Measurements from ENCODE around the gene CBLB. TPM values are rescaled to one million over a fixed set of nuclear protein-coding genes. Genes with fewer than 3 reads are reported as not detected.

Gene CBLB
- total RNA-seq, 1 experiment from 2014 or later: 8.6 TPM

- BruUV-seq (replicated peaks): no TSS peak
Measured at GRCh38 chr3:105787453-105787852, 81.4 kb downstream of the CBLB start.

GRCh38 chr3:105786990-105787389, 81.8 kb downstream of the CBLB start:
- CTCF ChIA-PET: no interaction called here
- DNase-seq (ENCODE audit: low read depth, low spot score) (no peak), ATAC-seq (no peak)
- POLR2A ChIA-PET: no interaction called here
- Histone ChIP-seq H3K4me3 (ENCODE audit: low read depth in 2 of 2, low read length in 2 of 2) (no peak overlapping the region), H3K36me3 (ENCODE audit: control insufficient read depth, insufficient read depth, low read length) (no peaks in the 10 kb centered on the region), H3K4me1 (ENCODE audit: control insufficient read depth, insufficient read depth, low read length) (no peaks in the 10 kb centered on the region), H3K27ac (ENCODE audit: low read length) (no peak overlapping the region), H3K9me3 (ENCODE audit: control insufficient read depth, insufficient read depth, low read depth, low read length) (no peaks in the 10 kb centered on the region), H3K27me3 (ENCODE audit: control insufficient read depth, insufficient read depth, low read length) (no peaks in the 10 kb centered on the region)
- BruUV-seq (replicated peaks): no TSS peak
- in situ Hi-C loops (cut with HindIII; ENCODE audit: low pct_unique_long_range_greater_than_20kb, low sequenced_read_pairs) (no loop called here), intact Hi-C loops (cut with micrococcal nuclease; ENCODE audit: unreplicated experiment) (no loop called here)
- no peak for TF ChIP-seq SIN3A (IDR thresholded peaks at IDR 0.05; ENCODE audit: borderline replicate concordance, insufficient read depth, low read depth, low read length)
- TF ChIP-seq, protein P1, sequence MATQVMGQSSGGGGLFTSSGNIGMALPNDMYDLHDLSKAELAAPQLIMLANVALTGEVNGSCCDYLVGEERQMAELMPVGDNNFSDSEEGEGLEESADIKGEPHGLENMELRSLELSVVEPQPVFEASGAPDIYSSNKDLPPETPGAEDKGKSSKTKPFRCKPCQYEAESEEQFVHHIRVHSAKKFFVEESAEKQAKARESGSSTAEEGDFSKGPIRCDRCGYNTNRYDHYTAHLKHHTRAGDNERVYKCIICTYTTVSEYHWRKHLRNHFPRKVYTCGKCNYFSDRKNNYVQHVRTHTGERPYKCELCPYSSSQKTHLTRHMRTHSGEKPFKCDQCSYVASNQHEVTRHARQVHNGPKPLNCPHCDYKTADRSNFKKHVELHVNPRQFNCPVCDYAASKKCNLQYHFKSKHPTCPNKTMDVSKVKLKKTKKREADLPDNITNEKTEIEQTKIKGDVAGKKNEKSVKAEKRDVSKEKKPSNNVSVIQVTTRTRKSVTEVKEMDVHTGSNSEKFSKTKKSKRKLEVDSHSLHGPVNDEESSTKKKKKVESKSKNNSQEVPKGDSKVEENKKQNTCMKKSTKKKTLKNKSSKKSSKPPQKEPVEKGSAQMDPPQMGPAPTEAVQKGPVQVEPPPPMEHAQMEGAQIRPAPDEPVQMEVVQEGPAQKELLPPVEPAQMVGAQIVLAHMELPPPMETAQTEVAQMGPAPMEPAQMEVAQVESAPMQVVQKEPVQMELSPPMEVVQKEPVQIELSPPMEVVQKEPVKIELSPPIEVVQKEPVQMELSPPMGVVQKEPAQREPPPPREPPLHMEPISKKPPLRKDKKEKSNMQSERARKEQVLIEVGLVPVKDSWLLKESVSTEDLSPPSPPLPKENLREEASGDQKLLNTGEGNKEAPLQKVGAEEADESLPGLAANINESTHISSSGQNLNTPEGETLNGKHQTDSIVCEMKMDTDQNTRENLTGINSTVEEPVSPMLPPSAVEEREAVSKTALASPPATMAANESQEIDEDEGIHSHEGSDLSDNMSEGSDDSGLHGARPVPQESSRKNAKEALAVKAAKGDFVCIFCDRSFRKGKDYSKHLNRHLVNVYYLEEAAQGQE (IDR thresholded peaks at IDR 0.05; ENCODE audit: insufficient read depth in 1 of 2, low read depth in 2 of 2, low read length in 1 of 2): no peak
- TF ChIP-seq CTCF (IDR thresholded peaks at IDR 0.05): no peak
- no peak for TF ChIP-seq POLR2AphosphoS5 (IDR thresholded peaks at IDR 0.05; ENCODE audit: low read depth, low read length)
- no peak for TF ChIP-seq TCF7L2 (IDR thresholded peaks at IDR 0.05; ENCODE audit: low read depth, low read length)

More at GRCh38 chr3:105787453-105787852, 81.4 kb downstream of the CBLB start:
- Histone ChIP-seq H3K27ac (ENCODE audit: low read length) (no peak overlapping the region), H3K4me1 (ENCODE audit: control insufficient read depth, insufficient read depth, low read length) (no peaks in the 10 kb centered on the region), H3K9me3 (ENCODE audit: control insufficient read depth, insufficient read depth, low read depth, low read length) (no peaks in the 10 kb centered on the region), H3K36me3 (ENCODE audit: control insufficient read depth, insufficient read depth, low read length) (no peaks in the 10 kb centered on the region), H3K27me3 (ENCODE audit: control insufficient read depth, insufficient read depth, low read length) (no peaks in the 10 kb centered on the region), H3K4me3 (ENCODE audit: low read depth in 2 of 2, low read length in 2 of 2) (no peak overlapping the region)
- ATAC-seq: no peak
- POLR2A ChIA-PET: no interaction called here
- no peak for DNase-seq (ENCODE audit: low read depth, low spot score)
- intact Hi-C loops (cut with micrococcal nuclease; ENCODE audit: unreplicated experiment): no loop called here
- in situ Hi-C loops (cut with HindIII; ENCODE audit: low pct_unique_long_range_greater_than_20kb, low sequenced_read_pairs): no loop called here
- CTCF ChIA-PET: no interaction called here
- TF ChIP-seq, protein P1 (IDR thresholded peaks at IDR 0.05; ENCODE audit: insufficient read depth in 1 of 2, low read depth in 2 of 2, low read length in 1 of 2): no peak
- no peak for TF ChIP-seq SIN3A (IDR thresholded peaks at IDR 0.05; ENCODE audit: borderline replicate concordance, insufficient read depth, low read depth, low read length)
- no peak for TF ChIP-seq CTCF (IDR thresholded peaks at IDR 0.05)
- TF ChIP-seq POLR2AphosphoS5 (IDR thresholded peaks at IDR 0.05; ENCODE audit: low read depth, low read length): no peak
- TF ChIP-seq TCF7L2 (IDR thresholded peaks at IDR 0.05; ENCODE audit: low read depth, low read length): no peak
